ENCODE results near the gene SYT17.

The SYT17 gene

DNA sequence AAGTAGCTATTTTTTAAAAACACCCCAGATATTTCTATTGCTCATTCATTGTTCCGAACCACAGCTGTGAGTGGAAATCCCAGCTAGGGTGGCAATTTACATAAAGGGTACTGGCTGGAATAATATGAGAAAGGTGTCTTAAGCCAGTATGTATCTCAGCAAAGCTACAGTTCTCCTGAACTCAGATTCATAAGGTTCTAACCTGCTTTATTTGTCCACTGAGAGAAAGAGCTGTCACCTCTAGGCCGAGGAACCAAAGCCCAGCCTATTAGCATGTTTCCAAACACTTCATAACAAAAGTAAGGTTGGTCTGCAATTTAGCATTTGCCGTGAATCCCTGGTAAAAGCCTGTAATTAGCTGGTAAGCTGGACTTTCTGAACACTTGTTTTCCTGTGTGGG is 60.5 kb downstream of the SYT17 start:
- TF ChIP-seq, protein P1, sequence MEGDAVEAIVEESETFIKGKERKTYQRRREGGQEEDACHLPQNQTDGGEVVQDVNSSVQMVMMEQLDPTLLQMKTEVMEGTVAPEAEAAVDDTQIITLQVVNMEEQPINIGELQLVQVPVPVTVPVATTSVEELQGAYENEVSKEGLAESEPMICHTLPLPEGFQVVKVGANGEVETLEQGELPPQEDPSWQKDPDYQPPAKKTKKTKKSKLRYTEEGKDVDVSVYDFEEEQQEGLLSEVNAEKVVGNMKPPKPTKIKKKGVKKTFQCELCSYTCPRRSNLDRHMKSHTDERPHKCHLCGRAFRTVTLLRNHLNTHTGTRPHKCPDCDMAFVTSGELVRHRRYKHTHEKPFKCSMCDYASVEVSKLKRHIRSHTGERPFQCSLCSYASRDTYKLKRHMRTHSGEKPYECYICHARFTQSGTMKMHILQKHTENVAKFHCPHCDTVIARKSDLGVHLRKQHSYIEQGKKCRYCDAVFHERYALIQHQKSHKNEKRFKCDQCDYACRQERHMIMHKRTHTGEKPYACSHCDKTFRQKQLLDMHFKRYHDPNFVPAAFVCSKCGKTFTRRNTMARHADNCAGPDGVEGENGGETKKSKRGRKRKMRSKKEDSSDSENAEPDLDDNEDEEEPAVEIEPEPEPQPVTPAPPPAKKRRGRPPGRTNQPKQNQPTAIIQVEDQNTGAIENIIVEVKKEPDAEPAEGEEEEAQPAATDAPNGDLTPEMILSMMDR (conservative IDR thresholded peaks at IDR 0.05; ENCODE audit: low read length), result no peak
- no peak for DNase-seq (ENCODE audit: low read depth)
- H3K4me3 ChIP-seq (ENCODE audit: low read length), result no peak overlapping the region

DNA sequence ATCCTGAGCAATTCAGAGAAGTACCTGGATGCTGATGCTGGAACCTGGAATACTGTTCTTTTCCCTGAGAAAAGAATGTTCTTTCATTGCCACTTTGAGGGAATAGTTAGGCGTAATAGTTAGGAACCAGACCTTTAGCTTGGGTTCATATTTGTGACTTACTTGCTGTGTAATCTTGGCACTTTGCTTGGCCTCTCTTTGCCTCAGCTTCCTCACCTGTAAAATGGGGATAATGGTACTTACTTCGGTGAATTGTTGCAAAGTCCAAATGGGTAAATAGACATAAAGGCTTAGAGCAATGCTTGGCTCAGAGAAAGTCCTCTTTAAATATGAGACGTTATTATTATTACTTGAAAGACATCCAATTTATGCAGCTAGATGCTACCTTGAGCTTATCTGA is 62.5 kb downstream of the SYT17 start:
- no peak for DNase-seq (ENCODE audit: low read depth)
- TF ChIP-seq, protein P1 (conservative IDR thresholded peaks at IDR 0.05; ENCODE audit: low read length), result no peak

DNA sequence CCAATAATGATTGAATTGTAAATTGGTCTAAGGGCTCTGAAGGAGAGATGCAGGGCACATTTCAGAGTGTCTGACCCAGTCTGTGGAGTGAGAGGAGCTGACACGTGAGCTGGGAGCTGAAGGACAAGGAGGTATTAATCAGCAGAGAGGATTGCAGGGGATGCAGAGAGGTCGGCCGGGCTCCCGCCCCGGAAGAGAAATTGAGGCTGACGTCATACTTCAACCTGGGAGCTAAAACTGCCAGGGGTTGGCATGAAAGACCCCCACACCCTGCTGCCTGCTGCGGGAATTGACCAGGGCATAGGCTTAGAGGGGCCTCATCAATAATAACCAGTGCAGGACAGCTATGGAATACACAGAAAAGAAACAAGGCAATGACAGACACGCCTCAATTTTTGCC is 63.8 kb downstream of the SYT17 start:
- DNase-seq (ENCODE audit: low read depth), result no peak
- TF ChIP-seq, protein P1 (conservative IDR thresholded peaks at IDR 0.05; ENCODE audit: low read length), result no peak
- no peak overlapping the region for H3K4me3 ChIP-seq (ENCODE audit: low read length)

More for the DNA sequence above, 62.5 kb downstream of the SYT17 start:
- no peak overlapping the region for H3K4me3 ChIP-seq (ENCODE audit: low read length)

DNA sequence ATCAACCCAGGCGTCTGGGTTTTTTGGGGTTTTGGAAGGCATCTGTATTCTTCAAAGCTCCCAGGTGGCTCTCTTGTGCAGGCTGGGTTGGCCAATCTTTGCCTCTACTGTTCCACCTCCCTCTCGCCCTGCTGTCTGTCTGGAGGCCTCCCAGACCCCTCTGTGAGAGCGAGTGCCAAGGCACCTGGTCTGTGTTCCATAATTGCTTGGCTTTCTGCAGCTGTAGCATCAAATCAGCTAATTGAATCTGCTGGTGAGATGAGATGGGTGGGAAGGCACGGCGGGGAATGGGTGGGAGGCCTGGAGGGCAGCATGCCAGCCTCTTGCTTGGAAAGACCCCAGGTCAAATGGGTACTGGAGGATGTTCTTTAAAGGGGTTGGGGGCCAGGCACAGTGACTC is 64.9 kb downstream of the SYT17 start:
- no peak for DNase-seq (ENCODE audit: low read depth)
- TF ChIP-seq, protein P1 (conservative IDR thresholded peaks at IDR 0.05; ENCODE audit: low read length), result no peak
- H3K4me3 ChIP-seq (ENCODE audit: low read length), result no peak overlapping the region

DNA sequence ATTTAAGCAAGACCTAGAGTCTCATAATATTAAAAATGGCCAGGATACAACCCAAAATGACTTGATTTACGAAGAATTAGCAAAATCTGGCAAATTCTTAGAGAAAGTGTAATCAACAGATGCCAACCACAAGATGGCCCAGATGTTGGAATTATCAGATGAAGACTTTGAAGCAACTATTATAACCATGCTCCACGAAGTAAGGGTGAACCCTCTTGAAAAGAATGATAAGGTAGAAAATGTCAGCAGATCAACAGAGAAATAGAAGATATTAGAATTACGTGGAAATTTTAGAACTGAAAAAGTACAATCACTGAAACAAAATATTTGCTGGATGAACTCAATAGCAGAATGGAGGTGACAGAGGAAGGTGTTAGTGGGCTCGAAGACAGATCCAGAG is 67.4 kb downstream of the SYT17 start:
- H3K4me3 ChIP-seq (ENCODE audit: low read length), result no peak overlapping the region
- no peak for DNase-seq (ENCODE audit: low read depth)
- TF ChIP-seq, protein P1 (conservative IDR thresholded peaks at IDR 0.05; ENCODE audit: low read length), result no peak

DNA sequence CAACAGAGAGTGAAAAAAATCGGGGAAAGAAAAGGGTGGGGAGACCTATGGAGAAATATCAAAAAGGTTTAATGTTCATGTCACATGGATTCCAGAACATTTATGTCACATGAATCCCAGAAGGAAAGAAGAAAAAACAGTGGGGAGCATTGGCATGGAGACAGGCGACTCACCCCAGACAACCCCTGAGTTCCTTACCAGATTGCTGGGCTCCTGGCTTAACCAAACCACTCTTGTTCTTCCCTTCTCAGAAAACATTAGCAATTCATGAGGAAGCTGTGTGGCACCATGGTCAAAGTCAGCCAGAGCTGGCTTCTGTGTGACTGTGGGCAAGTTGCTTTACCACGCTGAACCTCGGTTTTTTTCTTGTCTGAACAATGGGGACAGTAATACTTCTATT is 67.8 kb downstream of the SYT17 start:
- H3K4me3 ChIP-seq (ENCODE audit: low read length), result no peak overlapping the region
- TF ChIP-seq, protein P1 (conservative IDR thresholded peaks at IDR 0.05; ENCODE audit: low read length), result no peak
- DNase-seq (ENCODE audit: low read depth), result no peak

DNA sequence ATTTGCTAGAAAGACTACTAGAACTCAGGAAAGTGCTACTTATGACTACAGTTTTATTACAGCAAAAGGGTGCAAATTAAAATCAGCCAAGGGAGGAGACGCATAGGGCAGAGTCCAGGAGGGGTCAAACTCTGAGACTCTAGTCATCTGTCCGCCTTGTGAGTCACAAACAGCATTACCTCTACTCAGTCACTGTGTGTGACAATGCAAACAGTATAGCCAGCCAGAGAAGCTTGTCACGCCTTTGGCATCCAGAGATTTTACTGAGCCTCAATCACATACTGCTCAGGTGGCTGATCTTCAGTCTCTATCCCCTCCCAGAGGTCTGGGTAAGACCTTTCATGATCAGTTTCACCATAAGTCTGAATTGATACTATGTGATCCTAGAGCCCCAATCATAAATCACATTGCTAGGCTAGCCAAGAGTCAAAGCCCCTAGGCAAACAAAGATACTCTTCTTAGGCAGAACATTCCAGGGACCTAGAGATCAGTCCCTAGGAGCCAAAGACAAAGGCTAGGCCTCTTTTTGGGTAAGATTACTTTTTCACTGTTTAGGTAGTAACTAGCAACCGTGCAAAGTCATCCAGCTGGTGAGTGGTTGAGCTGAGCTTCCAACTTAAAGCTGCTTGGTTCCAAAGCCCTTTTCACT is 68.6 kb downstream of the SYT17 start:
- no peak overlapping the region for H3K4me3 ChIP-seq (ENCODE audit: low read length)
- TF ChIP-seq, protein P1 (conservative IDR thresholded peaks at IDR 0.05; ENCODE audit: low read length), result no peak
- DNase-seq (ENCODE audit: low read depth), result no peak

Data from AG10803 (cell line).